A549 (cell line): ENCODE data around the gene TUBB1. TPM values are rescaled to one million over a fixed set of nuclear protein-coding genes. Genes with fewer than 3 reads are reported as not detected.

Experiments
- ATAC-seq, 2 experiments: fragments of 200-7000 bp in 1 of 2; fragments of >200 bp in 1 of 2; cut with Nextera tagmentation in 1 of 2; cut with Tn5 transposase in 1 of 2; 3 replicates each; pipeline versions ENCODE4 v1.8.0 to v1.9.1; 2018 to 2020; ENCODE audit warnings: mild to moderate bottlenecking in 1 of 2, moderate library complexity in 1 of 2
- CTCF ChIA-PET: fragments of 300-600 bp; sonication (Branson Sonifier 250); formaldehyde crosslinking; extraction: SDS; loops from one replicate; lab custom pipeline; 2021; ENCODE audit warnings: antibody characterized with exemption, inconsistent platforms; lab: Yijun Ruan, JAX
- POLR2A ChIA-PET: fragments of 350-600 bp; formaldehyde crosslinking; extraction: SDS; loops from one replicate; lab custom pipeline; 2021; ENCODE audit warnings: antibody characterized with exemption, inconsistent platforms; lab: Yijun Ruan, JAX
- DNase-seq, 2 experiments: peaks; one replicate each; pipeline versions ENCODE4 v3.0.0 to v3.0.0-alpha.2; 2011 to 2016; ENCODE audit warnings: low read depth in 1 of 2, low spot score in 1 of 2
- FAIRE-seq: peaks from 2 replicates; lab custom pipeline; 2011; peaks lifted over from hg19 to GRCh38; lab: Jason Lieb, UNC
- H3K27ac ChIP-seq, 2 experiments: fragments of >200 bp; sonication (Bioruptor Twin); formaldehyde crosslinking; 3 replicates each; pipeline ENCODE4 v1.5.1; 2016 to 2017
- H3K4me1 ChIP-seq: fragments of >200 bp; sonication (Bioruptor Twin); formaldehyde crosslinking; 3 replicates; pipeline ENCODE4 v1.6.1; 2016
- H3K4me2 ChIP-seq: fragments of >200 bp; sonication (Bioruptor Twin); formaldehyde crosslinking; 3 replicates; pipeline ENCODE4 v1.6.1; 2016
- H3K4me3 ChIP-seq: fragments of >200 bp; sonication (Bioruptor Twin); formaldehyde crosslinking; 3 replicates; pipeline ENCODE4 v1.5.1; 2016
- H3K9me3 ChIP-seq: fragments of >200 bp; sonication (Bioruptor Twin); formaldehyde crosslinking; 3 replicates; pipeline ENCODE4 v1.6.1; 2016
- ATOH8 ChIP-seq: fragments of 250-450 bp; sonication (Bioruptor Pico); IDR thresholded peaks from 2 replicates; pipeline ENCODE4 v1.5.0; 2020; ENCODE audit warnings: low read depth, mild to moderate bottlenecking, moderate library complexity
- CBX8 ChIP-seq: fragments of 200-600 bp; sonication (generic); IDR thresholded peaks from 2 replicates; pipeline ENCODE4 v1.6.1; 2016
- E2F6 ChIP-seq: IDR thresholded peaks from 2 replicates; pipeline ENCODE4 v1.6.1; 2012; ENCODE audit warnings: low read depth, borderline replicate concordance
- EHMT2 ChIP-seq: fragments of 200-600 bp; sonication (generic); IDR thresholded peaks from 2 replicates; pipeline ENCODE4 v1.6.1; 2016; ENCODE audit warnings: antibody characterized with exemption, low read depth, mild to moderate bottlenecking, moderate library complexity
- ELK1 ChIP-seq: fragments of 150-350 bp; IDR thresholded peaks from 2 replicates; pipeline ENCODE4 v1.6.1; 2014; ENCODE audit warnings: low read depth, mild to moderate bottlenecking, low read length
- ESRRA ChIP-seq: fragments of 150-350 bp; IDR thresholded peaks from 2 replicates; pipeline ENCODE4 v1.6.1; 2014; ENCODE audit warnings: mild to moderate bottlenecking, low read length, borderline replicate concordance
- GATA3 ChIP-seq: IDR thresholded peaks from 2 replicates; pipeline ENCODE4 v1.6.1; 2012; ENCODE audit warnings: borderline replicate concordance
- HMGXB4 ChIP-seq: fragments of 250-450 bp; sonication (Bioruptor Pico); IDR thresholded peaks from 2 replicates; pipeline ENCODE4 v1.5.0; 2021; ENCODE audit warnings: mild to moderate bottlenecking, moderate library complexity, borderline replicate concordance
- JUN ChIP-seq, 2 experiments: fragments of >200 bp; sonication (Bioruptor Twin); formaldehyde crosslinking; IDR thresholded peaks; 2 replicates in 1 of 2; 3 replicates in 1 of 2; pipeline ENCODE4 v1.6.1; 2016 to 2017
- JUNB ChIP-seq: fragments of >200 bp; sonication (Bioruptor Twin); formaldehyde crosslinking; IDR thresholded peaks from 2 replicates; pipeline ENCODE4 v1.6.1; 2016
- MAFK ChIP-seq: fragments of 450-650 bp; IDR thresholded peaks from 2 replicates; pipeline ENCODE4 v1.6.1; 2014; ENCODE audit not compliant: partially characterized antibody
- MAX ChIP-seq: IDR thresholded peaks from 2 replicates; pipeline ENCODE4 v1.6.1; 2012
- NFE2L2 ChIP-seq: fragments of 150-350 bp; conservative IDR thresholded peaks from 2 replicates; pipeline ENCODE4 v1.6.1; 2014; ENCODE audit warnings: low read length
- NPAS2 ChIP-seq: fragments of 250-450 bp; sonication (Bioruptor Pico); IDR thresholded peaks from 2 replicates; pipeline ENCODE4 v1.8.0; 2022; ENCODE audit warnings: mild to moderate bottlenecking, moderate library complexity, borderline replicate concordance
- REST ChIP-seq: fragments of 200-600 bp; sonication (generic); IDR thresholded peaks from 2 replicates; pipeline ENCODE4 v1.6.1; 2016; ENCODE audit warnings: antibody characterized with exemption, mild to moderate bottlenecking, moderate library complexity
- RNF2 ChIP-seq: fragments of 200-600 bp; sonication (generic); IDR thresholded peaks from 2 replicates; pipeline ENCODE4 v1.6.1; 2016; ENCODE audit warnings: low read depth, mild to moderate bottlenecking, antibody characterized with exemption, moderate library complexity, borderline replicate concordance
- SMC3 ChIP-seq: fragments of >200 bp; sonication (Bioruptor Twin); formaldehyde crosslinking; IDR thresholded peaks from 3 replicates; pipeline ENCODE4 v1.6.1; 2018; ENCODE audit warnings: inconsistent platforms
- SREBF2 ChIP-seq: fragments of 450-650 bp; IDR thresholded peaks from 2 replicates; pipeline ENCODE4 v1.6.1; 2014; ENCODE audit warnings: mild to moderate bottlenecking, moderate library complexity
- TP53 ChIP-seq: fragments of 250-450 bp; sonication (Bioruptor Pico); IDR thresholded peaks from 2 replicates; pipeline ENCODE4 v1.5.0; 2021; ENCODE audit warnings: mild to moderate bottlenecking, moderate library complexity
- ZSCAN20 ChIP-seq: fragments of 250-450 bp; sonication (Bioruptor Pico); IDR thresholded peaks from 2 replicates; pipeline ENCODE4 v1.8.0; 2022; ENCODE audit warnings: mild to moderate bottlenecking, moderate library complexity
- whole genome bisulfite sequencing: methylation state at CpG from one replicate; pipeline ENCODE4 v1.1.6; 2017; ENCODE audit errors: missing lambda C conversion rate; 5-methylcytosine and 5-hydroxymethylcytosine counted together
- polyA plus RNA-seq, 4 experiments: library from polyadenylated mRNA; depleted of rRNA in 3 of 4; stranded (reverse); fragments of >200 nt; fragmentation: RNase III in 1 of 4; extraction: RNeasy Plus Mini Kit Qiagen cat#74134 plus additional on column Dnase treatment in 1 of 4; gene quantifications; 2 replicates in 3 of 4; 3 replicates in 1 of 4; pipeline ENCODE4 v1.2.3, GENCODE V29; 2011 to 2017

The TUBB1 gene
- polyA plus RNA-seq, 2 of the 4 experiments (the other 2 are of a cell fraction), result 0.03 TPM; not detected in 1

GRCh38 chr20:59030911-59031563, 11.8 kb downstream of the TUBB1 start:
- ATAC-seq (no peak), FAIRE-seq (no peak)
- CTCF ChIA-PET, result interaction anchor here (0.8 kb wide), 1 partner anchor 9 kb away, joined by 3 read pairs; no protein-coding TSS in a partner anchor

More at GRCh38 chr20:59030911-59031563, 11.8 kb downstream of the TUBB1 start:
- POLR2A ChIA-PET, result interaction anchor here (1.7 to 2.9 kb wide), 4 partner anchors 12 to 123 kb away, joined by 6 to 35 read pairs (median 21); partner anchors contain the start of genes NELFCD, PRELID3B and TUBB1
- TF ChIP-seq E2F6, result no peak
- TF ChIP-seq GATA3, result no peak
- TF ChIP-seq MAX, result no peak
- no peak for TF ChIP-seq ZSCAN20
- TF ChIP-seq MAFK, result no peak
- TF ChIP-seq CBX8, result no peak
- no peak for TF ChIP-seq NFE2L2
- no peak for TF ChIP-seq EHMT2
- no peak for TF ChIP-seq REST
- no peak for TF ChIP-seq TP53 (CRISPR knock-in tag)
- no peak for TF ChIP-seq ELK1
- no peak for TF ChIP-seq RNF2
- TF ChIP-seq HMGXB4 (CRISPR knock-in tag), result no peak
- no peak for TF ChIP-seq JUN (IDR thresholded peaks at IDR 0.05)
- no peak for TF ChIP-seq ATOH8 (CRISPR knock-in tag)
- TF ChIP-seq JUNB, result no peak
- no peak for TF ChIP-seq ESRRA
- TF ChIP-seq SMC3, result no peak
- no peak for TF ChIP-seq SREBF2
- TF ChIP-seq NPAS2 (CRISPR knock-in tag), result no peak
- TF ChIP-seq, all 56 proteins: peak for 0
- Histone ChIP-seq H3K4me2 (peak overlapping the region; percentile 83), H3K4me1 (peaks cover 37% of the 10 kb centered on the region), H3K9me3 (no peaks in the 10 kb centered on the region), H3K4me3 (peak overlapping the region; percentile 70), H3K27ac (peak overlapping the region; percentile 93 to 99)
- 29% methylated on average over 7 of the region's 7 CpGs for WGBS
- DNase-seq, result no peak
